Transverse colon (tissue), 4 donors: ENCODE measurements around the gene RFTN1. TPM values are rescaled to one million over a fixed set of nuclear protein-coding genes. Genes with fewer than 3 reads are reported as not detected.

ENCODE experiments used
- DNase-seq: peaks from one replicate; pipeline ENCODE4 v3.0.0-alpha.2; 2019
- H3K27ac ChIP-seq, 4 donors: fragments of 200-600 bp; sonication (generic); 2 replicates each; pipeline ENCODE4 v1.5.1; 2016 to 2018; ENCODE audit warnings: inconsistent platforms in 4 of 4
- H3K27me3 ChIP-seq: fragments of 200-600 bp; sonication (generic); 2 replicates; pipeline ENCODE4 v1.5.1; 2017; ENCODE audit warnings: inconsistent platforms
- H3K36me3 ChIP-seq, 4 donors: fragments of 200-600 bp; sonication (generic); 2 replicates each; pipeline ENCODE4 v1.5.1; 2017 to 2019; ENCODE audit warnings: inconsistent platforms in 4 of 4
- H3K4me1 ChIP-seq, 4 donors: fragments of 200-600 bp; sonication (generic); 2 replicates each; pipeline ENCODE4 v1.5.1; 2017 to 2020; ENCODE audit warnings: inconsistent platforms in 4 of 4
- H3K4me3 ChIP-seq, 4 donors: fragments of 200-600 bp; sonication (generic); 1 replicate in 1 of 4; 2 replicates in 3 of 4; pipeline versions ENCODE4 v1.5.1 to v1.6.1; 2017 to 2019; ENCODE audit warnings: inconsistent platforms in 4 of 4
- H3K9me3 ChIP-seq, 2 donors: fragments of 200-600 bp; sonication (generic); 2 replicates each; pipeline ENCODE4 v1.5.1; 2017 to 2019; ENCODE audit warnings: inconsistent platforms in 2 of 2
- CTCF ChIP-seq, 5 experiments: fragments of 200-600 bp in 3 of 5; fragments of 450-650 bp in 2 of 5; sonication (generic) in 3 of 5; IDR thresholded peaks; 1 replicate in 2 of 5; 2 replicates in 3 of 5; pipeline ENCODE4 v1.5.1; 2016 to 2017; ENCODE audit warnings: antibody characterized with exemption in 5 of 5, inconsistent platforms in 3 of 5, mild to moderate bottlenecking in 2 of 5, moderate library complexity in 1 of 5
- EP300 ChIP-seq: sonication (generic); formaldehyde crosslinking; IDR thresholded peaks from one replicate; pipeline ENCODE4 v1.6.1; 2017; ENCODE audit warnings: antibody characterized with exemption, low read depth
- POLR2A ChIP-seq: fragments of 450-650 bp; IDR thresholded peaks from one replicate; pipeline ENCODE4 v1.6.1; 2016; ENCODE audit warnings: antibody characterized with exemption, mild to moderate bottlenecking, moderate library complexity
- POLR2AphosphoS5 ChIP-seq, 3 donors: sonication (generic); formaldehyde crosslinking; IDR thresholded peaks; one replicate each; pipeline ENCODE4 v1.6.1; 2016; ENCODE audit warnings: antibody characterized with exemption in 3 of 3
- WGBS, 2 donors: methylation state at CpG; one replicate each; pipeline ENCODE4 v1.1.5; 2018; ENCODE audit warnings: low coverage in 1 of 2; 5-methylcytosine and 5-hydroxymethylcytosine counted together
- in situ Hi-C, 4 donors: fragments of 200-750 bp; cut with MboI; loops; one replicate each; pipeline versions ENCODE4 v1.15.0 to v1.15.1; 2017; ENCODE audit warnings: low sequenced_read_pairs in 3 of 4, low pct_ligation_motif_present in 1 of 4, low pct_unique_long_range_greater_than_20kb in 1 of 4
- intact Hi-C: fragments of 100-400 bp; cut with DNase I; formaldehyde crosslinking; loops from one replicate; pipeline ENCODE4 v1.15.1; 2023; ENCODE audit warnings: low total_unique reads
- total RNA-seq, 4 donors: library from RNA; depleted of rRNA; stranded (reverse); fragments of >200 nt; gene quantifications; one replicate each; pipeline ENCODE4 v1.1.0, GENCODE V29; 2016

RFTN1 gene
- total RNA-seq, 4 donors from 2014 or later, result 6.7 to 25.7 (median 15.7) TPM

- Histone ChIP-seq H3K9me3 (no peaks in the 10 kb centered on the region), H3K4me1 (no peaks in the 10 kb centered on the region), H3K27ac (no peak overlapping the region), H3K36me3 (no peaks in the 10 kb centered on the region), H3K27me3 (peaks cover 5% of the 10 kb centered on the region), H3K4me3 (no peak overlapping the region)
- intact Hi-C loops, result no loop called here
- TF ChIP-seq POLR2A, result no peak
- TF ChIP-seq POLR2AphosphoS5 (IDR thresholded peaks at IDR 0.05), result no peak
- no peak for TF ChIP-seq EP300
- no peak for TF ChIP-seq CTCF (IDR thresholded peaks at IDR 0.05)
- in situ Hi-C loops, result loop anchor here in 1 of 4 donors (25.0 kb wide), 1 partner anchor 497 kb away; no protein-coding TSS in a partner anchor
- WGBS, 2 donors, result 53 to 72% methylated on average over 8 of the region's 8 CpGs
- no peak for DNase-seq
Measured at GRCh38 chr3:16534640-16535262, 21.3 kb upstream of the RFTN1 start.

GRCh38 chr3:16533928-16534574 is 20.6 kb upstream of the RFTN1 start:
- H3K27me3 ChIP-seq, result peaks cover 5% of the 10 kb centered on the region
- 53 to 75% methylated on average over 4 to 5 of the region's 5 CpGs for WGBS, 2 donors
- no peak overlapping the region for H3K4me3 ChIP-seq
- H3K4me1 ChIP-seq, result no peaks in the 10 kb centered on the region
- TF ChIP-seq EP300, result no peak
- no peak for TF ChIP-seq POLR2AphosphoS5 (IDR thresholded peaks at IDR 0.05)
- TF ChIP-seq CTCF (IDR thresholded peaks at IDR 0.05), result no peak
- TF ChIP-seq POLR2A, result no peak
- DNase-seq, result no peak
- intact Hi-C loops, result no loop called here
- no peaks in the 10 kb centered on the region for H3K36me3 ChIP-seq
- H3K9me3 ChIP-seq, result no peaks in the 10 kb centered on the region
- no peak overlapping the region for H3K27ac ChIP-seq
- in situ Hi-C loops, result loop anchor here in 1 of 4 donors (25.0 kb wide), 1 partner anchor 497 kb away; no protein-coding TSS in a partner anchor

GRCh38 chr3:16529264-16529663 is 15.8 kb upstream of the RFTN1 start:
- Histone ChIP-seq H3K4me1 (no peaks in the 10 kb centered on the region), H3K36me3 (no peaks in the 10 kb centered on the region), H3K9me3 (peaks cover 0 to 2% of the 10 kb centered on the region in 2 donors), H3K27ac (no peak overlapping the region), H3K4me3 (no peak overlapping the region), H3K27me3 (peaks cover 5% of the 10 kb centered on the region)
- WGBS, 2 donors, result 70 to 78% methylated on average over 1 of the region's 1 CpG
- in situ Hi-C loops, result loop anchor here in 1 of 4 donors (25.0 kb wide), 1 partner anchor 492 kb away; no protein-coding TSS in a partner anchor
- no peak for DNase-seq
- intact Hi-C loops, result no loop called here
- TF ChIP-seq CTCF (IDR thresholded peaks at IDR 0.05) (no peak), POLR2AphosphoS5 (IDR thresholded peaks at IDR 0.05) (no peak), POLR2A (no peak), EP300 (no peak)

DNA sequence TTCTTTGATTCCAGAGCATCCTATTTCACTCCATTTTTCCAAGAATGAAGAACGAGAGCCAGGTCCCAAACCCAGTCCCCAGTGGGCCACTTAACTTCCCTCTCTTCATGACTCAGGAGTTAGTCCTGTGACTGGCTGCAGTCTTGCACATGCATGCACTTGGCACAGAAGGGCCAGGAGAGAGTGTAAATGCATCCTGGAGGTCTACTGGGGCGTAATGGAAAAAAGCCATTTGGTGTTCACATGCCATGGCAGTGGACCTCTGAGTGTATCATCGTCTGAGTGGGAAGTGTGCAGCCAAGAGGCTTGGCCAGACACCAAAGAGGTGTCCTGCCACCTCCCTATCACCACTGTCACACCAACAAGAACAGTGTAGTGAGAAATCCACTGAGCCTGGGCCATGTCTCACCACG is 15.1 kb upstream of the RFTN1 start:
- WGBS, 2 donors, result 84 to 100% methylated on average over 1 to 4 of the region's 4 CpGs
- H3K27me3 ChIP-seq, result peaks cover 3% of the 10 kb centered on the region

More for the DNA sequence above, 15.1 kb upstream of the RFTN1 start:
- in situ Hi-C loops (loop anchor here in 1 of 4 donors (25.0 kb wide), 1 partner anchor 491 kb away; no protein-coding TSS in a partner anchor), intact Hi-C loops (no loop called here)
- TF ChIP-seq CTCF (IDR thresholded peaks at IDR 0.05), result no peak
- no peak for TF ChIP-seq POLR2AphosphoS5 (IDR thresholded peaks at IDR 0.05)
- no peak for TF ChIP-seq EP300
- TF ChIP-seq POLR2A, result no peak
- Histone ChIP-seq H3K27ac (no peak overlapping the region), H3K4me1 (no peaks in the 10 kb centered on the region), H3K4me3 (no peak overlapping the region), H3K9me3 (peaks cover 0 to 3% of the 10 kb centered on the region in 2 donors), H3K36me3 (no peaks in the 10 kb centered on the region)
- no peak for DNase-seq
